Breast epithelium (tissue), 4 donors: ENCODE measurements around the gene TGM2. TPM values are rescaled to one million over a fixed set of nuclear protein-coding genes. Genes with fewer than 3 reads are reported as not detected.
"Not testable (repeated sequence)": the region's sequence is repeated elsewhere in the genome, so short reads cannot be mapped to it uniquely, and the experiment has no call there.

Source experiments
- DNase-seq, 2 donors: peaks; one replicate each; pipeline ENCODE4 v3.0.0-alpha.2; 2019; ENCODE audit warnings: low spot score in 2 of 2
- H3K27ac ChIP-seq, 2 donors: fragments of 200-600 bp; sonication (generic) in 1 of 2; one replicate each; pipeline ENCODE4 v1.5.1; 2016 to 2019; ENCODE audit warnings: mild to moderate bottlenecking in 1 of 2
- H3K27me3 ChIP-seq, 2 donors: fragments of 200-600 bp; sonication (generic) in 1 of 2; one replicate each; pipeline versions ENCODE4 v1.5.1 to v1.6.0; 2017 to 2019; ENCODE audit warnings: control low read depth in 1 of 2, mild to moderate bottlenecking in 1 of 2
- H3K36me3 ChIP-seq: fragments of 200-600 bp; one replicate; pipeline ENCODE4 v1.5.1; 2019
- H3K4me1 ChIP-seq, 2 donors: fragments of 200-600 bp; sonication (generic); one replicate each; pipeline ENCODE4 v1.5.1; 2016 to 2019; ENCODE audit warnings: control low read depth in 1 of 2
- H3K4me3 ChIP-seq, 3 donors: fragments of 200-600 bp; sonication (generic); 1 replicate in 2 of 3; 2 replicates in 1 of 3; pipeline ENCODE4 v1.5.1; 2016 to 2019; ENCODE audit warnings: mild to moderate bottlenecking in 3 of 3, moderate library complexity in 2 of 3
- H3K9me3 ChIP-seq, 2 donors: fragments of 200-600 bp; sonication (generic) in 1 of 2; one replicate each; pipeline ENCODE4 v1.5.1; 2016 to 2019; ENCODE audit warnings: control low read depth in 1 of 2
- POLR2A ChIP-seq: fragments of 450-650 bp; IDR thresholded peaks from one replicate; pipeline ENCODE4 v1.6.1; 2016; ENCODE audit warnings: antibody characterized with exemption, mild to moderate bottlenecking, moderate library complexity
- POLR2AphosphoS5 ChIP-seq, 3 donors: sonication (generic); formaldehyde crosslinking; IDR thresholded peaks; one replicate each; pipeline ENCODE4 v1.6.1; 2017; ENCODE audit warnings: antibody characterized with exemption in 3 of 3
- intact Hi-C: fragments of 100-400 bp; cut with DNase I; formaldehyde crosslinking; loops from one replicate; pipeline ENCODE4 v1.15.1; 2023; ENCODE audit warnings: low total_unique reads
- total RNA-seq, 3 donors: library from RNA; depleted of rRNA; stranded (reverse); fragments of >200 nt; gene quantifications; one replicate each; pipeline ENCODE4 v1.1.0, GENCODE V29; 2016
- TF ChIP-seq, protein P1 (sequence below), 3 donors: fragments of 450-650 bp; IDR thresholded peaks; one replicate each; pipeline ENCODE4 v1.5.1; 2016 to 2017; ENCODE audit warnings: antibody characterized with exemption in 3 of 3, mild to moderate bottlenecking in 3 of 3, moderate library complexity in 3 of 3

Gene TGM2
- total RNA-seq, 3 donors from 2014 or later = 10.7 to 44.9 (median 15.2) TPM

DNA sequence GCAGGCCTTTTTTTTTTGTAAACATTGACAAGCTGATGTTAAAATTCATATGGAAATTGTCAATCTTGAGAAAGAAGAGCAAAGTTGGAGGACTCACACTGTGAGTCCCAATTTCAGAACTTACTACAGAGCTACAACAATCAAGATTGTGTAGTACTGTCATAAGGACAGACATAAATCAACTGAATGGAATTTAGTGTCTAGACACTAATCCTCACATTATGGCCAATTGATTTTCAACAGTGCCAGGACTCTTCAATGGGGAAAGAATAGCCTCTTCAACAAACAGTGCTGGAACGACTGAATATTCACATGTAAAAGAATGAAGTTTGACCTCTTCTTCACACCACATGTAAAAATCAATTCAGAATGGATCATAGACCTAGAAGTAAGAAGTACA, 60.8 kb downstream of the TGM2 start:
- Histone ChIP-seq H3K4me1 (no peaks in the 10 kb centered on the region), H3K9me3 (no peaks in the 10 kb centered on the region), H3K27me3 (no peaks in the 10 kb centered on the region), H3K4me3 (no peak overlapping the region), H3K36me3 (no peaks in the 10 kb centered on the region), H3K27ac (no peak overlapping the region)
- intact Hi-C loops = no loop called here
- DNase-seq = no peak
- no peak for TF ChIP-seq POLR2AphosphoS5 (IDR thresholded peaks at IDR 0.05)
- TF ChIP-seq, protein P1, sequence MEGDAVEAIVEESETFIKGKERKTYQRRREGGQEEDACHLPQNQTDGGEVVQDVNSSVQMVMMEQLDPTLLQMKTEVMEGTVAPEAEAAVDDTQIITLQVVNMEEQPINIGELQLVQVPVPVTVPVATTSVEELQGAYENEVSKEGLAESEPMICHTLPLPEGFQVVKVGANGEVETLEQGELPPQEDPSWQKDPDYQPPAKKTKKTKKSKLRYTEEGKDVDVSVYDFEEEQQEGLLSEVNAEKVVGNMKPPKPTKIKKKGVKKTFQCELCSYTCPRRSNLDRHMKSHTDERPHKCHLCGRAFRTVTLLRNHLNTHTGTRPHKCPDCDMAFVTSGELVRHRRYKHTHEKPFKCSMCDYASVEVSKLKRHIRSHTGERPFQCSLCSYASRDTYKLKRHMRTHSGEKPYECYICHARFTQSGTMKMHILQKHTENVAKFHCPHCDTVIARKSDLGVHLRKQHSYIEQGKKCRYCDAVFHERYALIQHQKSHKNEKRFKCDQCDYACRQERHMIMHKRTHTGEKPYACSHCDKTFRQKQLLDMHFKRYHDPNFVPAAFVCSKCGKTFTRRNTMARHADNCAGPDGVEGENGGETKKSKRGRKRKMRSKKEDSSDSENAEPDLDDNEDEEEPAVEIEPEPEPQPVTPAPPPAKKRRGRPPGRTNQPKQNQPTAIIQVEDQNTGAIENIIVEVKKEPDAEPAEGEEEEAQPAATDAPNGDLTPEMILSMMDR (IDR thresholded peaks at IDR 0.05) = no peak
- no peak for TF ChIP-seq POLR2A

DNA sequence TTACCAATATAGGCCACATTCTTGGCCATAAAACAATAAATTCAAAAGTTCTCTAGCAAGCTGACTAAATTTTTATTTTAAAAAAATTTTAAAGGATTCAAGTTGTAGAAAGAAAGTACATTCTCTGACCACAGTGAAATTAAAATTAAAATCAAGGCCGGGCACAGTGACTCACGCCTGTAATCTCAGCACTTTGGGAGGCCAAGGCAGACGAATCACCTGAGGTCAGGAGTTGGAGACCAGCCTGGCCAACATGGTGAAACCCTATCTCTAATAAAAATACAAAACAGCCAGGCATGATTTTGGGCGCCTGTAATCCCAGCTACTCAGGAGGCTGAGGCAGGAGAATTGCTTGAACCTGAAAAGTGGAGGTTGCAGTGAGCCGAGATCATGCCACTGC, 62.9 kb downstream of the TGM2 start:
- DNase-seq, H3K27ac ChIP-seq, intact Hi-C loops: not testable (repeated sequence)

DNA sequence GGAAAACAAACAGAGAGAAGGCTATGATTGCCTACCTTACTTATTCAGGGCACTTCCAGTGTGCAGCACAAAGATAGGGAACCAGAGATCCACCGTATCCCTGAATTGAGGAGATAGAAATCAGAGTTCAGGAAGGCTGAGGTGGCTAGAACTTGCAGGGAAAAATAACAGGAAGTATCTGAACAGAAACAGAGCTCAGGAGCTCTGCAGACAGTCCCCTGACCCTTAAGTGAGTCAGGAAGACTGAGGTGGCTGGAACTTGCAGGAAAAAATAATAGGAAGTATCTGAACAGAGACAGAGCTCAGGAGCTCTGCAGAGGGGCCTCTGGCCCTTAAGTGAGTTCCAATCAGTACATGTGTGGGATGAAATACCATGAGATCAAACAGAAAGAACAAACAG, 66.1 kb downstream of the TGM2 start:
- H3K4me3 ChIP-seq = no peak overlapping the region
- DNase-seq = no peak
- no peaks in the 10 kb centered on the region for H3K4me1 ChIP-seq
- no peak overlapping the region for H3K27ac ChIP-seq
- TF ChIP-seq, protein P1 (IDR thresholded peaks at IDR 0.05) = no peak
- TF ChIP-seq POLR2AphosphoS5 (IDR thresholded peaks at IDR 0.05) = no peak
- no peak for TF ChIP-seq POLR2A
- H3K9me3 ChIP-seq = no peaks in the 10 kb centered on the region
- H3K27me3 ChIP-seq = no peaks in the 10 kb centered on the region
- intact Hi-C loops = no loop called here
- H3K36me3 ChIP-seq = no peaks in the 10 kb centered on the region

More for the DNA sequence above, 62.9 kb downstream of the TGM2 start:
- H3K36me3 ChIP-seq, H3K9me3 ChIP-seq, H3K4me3 ChIP-seq, H3K4me1 ChIP-seq, H3K27me3 ChIP-seq: not testable (repeated sequence)

- intact Hi-C loops = no loop called here
- H3K9me3 ChIP-seq = no peaks in the 10 kb centered on the region
- peak overlapping the region in 1 of 2 donors; percentile 66 for H3K27ac ChIP-seq
- H3K36me3 ChIP-seq = no peaks in the 10 kb centered on the region
- no peaks in the 10 kb centered on the region for H3K4me1 ChIP-seq
- H3K4me3 ChIP-seq = no peak overlapping the region
- H3K27me3 ChIP-seq = no peaks in the 10 kb centered on the region
- DNase-seq = no peak
- TF ChIP-seq POLR2A = no peak
Observed at GRCh38 chr20:38095017-38095686, 69.9 kb downstream of the TGM2 start.

DNA sequence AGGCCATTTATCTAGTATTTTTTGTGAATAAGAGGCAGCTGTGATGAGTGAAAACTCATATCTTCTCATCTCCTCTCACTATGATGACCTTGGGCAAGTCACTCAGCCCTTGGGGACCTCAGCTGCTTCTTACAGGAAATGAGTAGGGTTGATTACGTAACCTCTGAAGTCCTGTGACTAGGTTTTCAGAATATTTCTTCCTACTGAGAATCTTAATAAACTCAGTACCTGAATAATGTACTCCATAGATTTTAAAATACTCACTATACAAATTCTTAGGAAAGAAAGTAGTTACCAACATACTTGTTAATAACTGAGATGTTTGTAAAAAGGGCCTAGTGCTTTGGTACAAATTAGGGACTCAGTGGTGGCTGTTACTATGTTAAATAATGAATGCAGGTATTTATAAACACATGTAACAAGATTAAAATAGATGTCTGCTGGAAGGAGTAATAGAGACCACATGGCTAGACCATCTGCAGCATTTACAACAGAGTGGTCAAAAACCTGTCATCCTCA, 70.6 kb downstream of the TGM2 start:
- intact Hi-C loops = no loop called here
- Histone ChIP-seq H3K27ac (peak overlapping the region in 1 of 2 donors; percentile 66), H3K9me3 (no peaks in the 10 kb centered on the region), H3K36me3 (peaks cover 2% of the 10 kb centered on the region), H3K4me1 (no peaks in the 10 kb centered on the region), H3K27me3 (no peaks in the 10 kb centered on the region), H3K4me3 (no peak overlapping the region)
- no peak for DNase-seq
- TF ChIP-seq POLR2AphosphoS5 (IDR thresholded peaks at IDR 0.05) (no peak), POLR2A (no peak)
- TF ChIP-seq, protein P1 (IDR thresholded peaks at IDR 0.05) = no peak

DNA sequence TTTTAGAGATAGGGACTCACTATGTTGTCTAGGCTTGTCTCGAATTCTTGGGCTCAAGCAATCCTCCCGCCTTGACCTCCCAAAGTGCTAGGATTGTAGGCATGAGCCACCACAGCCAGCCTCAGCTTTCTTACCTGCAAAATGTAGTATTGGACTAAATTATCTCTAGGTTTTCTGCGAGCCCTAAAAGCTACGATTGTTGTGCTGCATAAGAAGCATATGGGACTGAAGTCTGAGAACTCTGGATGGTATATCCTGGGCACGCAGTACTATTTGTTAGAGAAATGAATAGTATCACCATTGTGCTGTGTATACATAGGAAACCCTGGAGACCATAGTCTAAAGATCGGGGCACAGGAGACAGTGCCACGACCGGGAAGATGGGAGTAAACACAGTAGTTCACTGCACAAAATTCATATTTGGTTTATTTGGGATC, 71.4 kb downstream of the TGM2 start:
- Histone ChIP-seq H3K27ac (no peak overlapping the region), H3K27me3 (no peaks in the 10 kb centered on the region), H3K36me3 (peaks cover 4% of the 10 kb centered on the region), H3K4me3 (no peak overlapping the region), H3K4me1 (no peaks in the 10 kb centered on the region), H3K9me3 (no peaks in the 10 kb centered on the region)
- intact Hi-C loops = no loop called here
- no peak for DNase-seq
- no peak for TF ChIP-seq POLR2A
- TF ChIP-seq, protein P1 (IDR thresholded peaks at IDR 0.05) = no peak
- no peak for TF ChIP-seq POLR2AphosphoS5 (IDR thresholded peaks at IDR 0.05)
